ENCODE data around the gene LRRC8D.

LRRC8D gene

DNA sequence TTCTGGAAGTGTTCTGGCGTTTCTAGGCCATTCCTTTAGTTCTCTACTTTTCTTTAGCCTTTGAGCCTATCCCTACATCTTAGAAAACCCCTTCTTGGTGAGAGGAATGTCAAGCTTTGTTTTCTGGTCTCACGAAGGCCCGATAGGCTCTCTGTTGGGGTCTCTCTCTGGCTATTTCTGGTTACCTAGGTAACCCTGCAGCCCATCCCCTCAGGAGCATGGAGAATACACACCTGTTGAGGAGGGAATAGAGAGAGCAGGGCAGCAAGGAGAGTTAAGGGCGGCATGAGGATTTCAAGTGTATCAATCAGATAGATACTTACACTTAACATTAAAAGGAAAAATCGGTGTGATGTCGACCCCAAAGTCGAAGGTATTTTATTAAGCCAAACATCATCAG, 45.7 kb downstream of the LRRC8D start:
- no peak overlapping the region for H3K4me3 ChIP-seq (ENCODE audit: low read depth, low read length)
- no peak for DNase-seq (ENCODE audit: low read depth)
- TF ChIP-seq, protein P1, sequence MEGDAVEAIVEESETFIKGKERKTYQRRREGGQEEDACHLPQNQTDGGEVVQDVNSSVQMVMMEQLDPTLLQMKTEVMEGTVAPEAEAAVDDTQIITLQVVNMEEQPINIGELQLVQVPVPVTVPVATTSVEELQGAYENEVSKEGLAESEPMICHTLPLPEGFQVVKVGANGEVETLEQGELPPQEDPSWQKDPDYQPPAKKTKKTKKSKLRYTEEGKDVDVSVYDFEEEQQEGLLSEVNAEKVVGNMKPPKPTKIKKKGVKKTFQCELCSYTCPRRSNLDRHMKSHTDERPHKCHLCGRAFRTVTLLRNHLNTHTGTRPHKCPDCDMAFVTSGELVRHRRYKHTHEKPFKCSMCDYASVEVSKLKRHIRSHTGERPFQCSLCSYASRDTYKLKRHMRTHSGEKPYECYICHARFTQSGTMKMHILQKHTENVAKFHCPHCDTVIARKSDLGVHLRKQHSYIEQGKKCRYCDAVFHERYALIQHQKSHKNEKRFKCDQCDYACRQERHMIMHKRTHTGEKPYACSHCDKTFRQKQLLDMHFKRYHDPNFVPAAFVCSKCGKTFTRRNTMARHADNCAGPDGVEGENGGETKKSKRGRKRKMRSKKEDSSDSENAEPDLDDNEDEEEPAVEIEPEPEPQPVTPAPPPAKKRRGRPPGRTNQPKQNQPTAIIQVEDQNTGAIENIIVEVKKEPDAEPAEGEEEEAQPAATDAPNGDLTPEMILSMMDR (IDR thresholded peaks at IDR 0.05; ENCODE audit: low read depth, low read length), result no peak
- TF ChIP-seq POLR2A (IDR thresholded peaks at IDR 0.05; ENCODE audit: extremely low read depth, insufficient read length) (no peak), MYC (IDR thresholded peaks at IDR 0.05; ENCODE audit: low read depth, low read length) (no peak)
- TF ChIP-seq, protein P2, sequence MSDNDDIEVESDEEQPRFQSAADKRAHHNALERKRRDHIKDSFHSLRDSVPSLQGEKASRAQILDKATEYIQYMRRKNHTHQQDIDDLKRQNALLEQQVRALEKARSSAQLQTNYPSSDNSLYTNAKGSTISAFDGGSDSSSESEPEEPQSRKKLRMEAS (IDR thresholded peaks at IDR 0.05; ENCODE audit: low read depth, low read length), result no peak

DNA sequence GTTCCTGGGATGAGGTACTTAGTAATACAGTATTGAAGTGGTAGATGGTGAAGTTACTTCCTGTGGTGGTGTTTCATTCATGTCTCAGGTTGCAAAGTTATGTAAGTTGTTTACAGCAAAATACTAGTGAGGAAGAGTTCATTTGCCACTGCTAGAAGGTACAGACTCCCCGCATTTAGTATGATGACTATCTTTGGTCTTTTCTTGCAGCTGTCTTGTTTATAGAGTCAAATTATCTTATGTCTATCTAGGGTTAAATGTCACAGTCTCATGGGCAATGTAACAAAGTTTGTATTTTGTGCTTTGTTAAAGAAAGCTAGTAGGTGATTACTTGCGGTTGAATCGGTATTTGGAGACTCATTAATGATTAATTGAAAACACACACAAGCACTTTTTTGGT, 50.2 kb downstream of the LRRC8D start:
- DNase-seq (ENCODE audit: low read depth), result no peak
- TF ChIP-seq, protein P2 (IDR thresholded peaks at IDR 0.05; ENCODE audit: low read depth, low read length), result no peak
- TF ChIP-seq POLR2A (IDR thresholded peaks at IDR 0.05; ENCODE audit: extremely low read depth, insufficient read length) (no peak), MYC (IDR thresholded peaks at IDR 0.05; ENCODE audit: low read depth, low read length) (no peak)
- TF ChIP-seq, protein P1 (IDR thresholded peaks at IDR 0.05; ENCODE audit: low read depth, low read length), result no peak
- H3K4me3 ChIP-seq (ENCODE audit: low read depth, low read length), result no peak overlapping the region

DNA sequence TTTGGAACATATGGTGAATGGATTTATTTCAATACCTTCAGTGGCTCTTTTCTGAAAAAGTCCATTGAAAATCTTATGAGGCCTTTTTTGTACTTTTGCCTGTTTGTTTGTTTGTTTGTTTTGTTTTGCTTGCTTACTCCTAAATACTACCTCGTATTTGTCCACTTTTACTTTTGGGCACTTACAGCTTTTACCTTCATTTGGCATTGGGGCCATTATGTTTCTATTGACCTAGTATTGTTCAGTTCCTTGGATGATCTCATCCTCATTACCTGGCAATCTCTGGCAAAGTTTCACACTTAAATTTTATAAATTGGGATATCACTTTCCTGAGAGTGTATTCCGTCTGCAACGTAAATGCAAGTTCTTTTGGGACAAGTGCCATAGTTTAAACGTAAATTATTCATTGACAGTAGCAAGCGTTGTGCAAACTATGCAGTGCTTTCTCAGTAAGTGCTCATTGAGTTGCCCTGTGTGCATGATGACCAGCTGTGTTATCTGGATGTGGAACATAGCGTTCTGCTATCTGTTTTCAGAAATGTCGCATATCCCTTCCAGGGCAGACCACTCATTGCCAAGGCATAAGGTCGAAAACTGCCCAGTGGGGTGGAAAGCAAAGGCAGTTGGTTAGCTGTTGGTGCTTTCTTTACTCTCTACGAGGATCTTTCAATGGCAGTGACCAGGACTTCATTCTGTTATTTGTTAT, 51.1 kb downstream of the LRRC8D start:
- H3K4me3 ChIP-seq (ENCODE audit: low read depth, low read length), result no peak overlapping the region
- DNase-seq (ENCODE audit: low read depth), result no peak
- TF ChIP-seq, protein P2 (IDR thresholded peaks at IDR 0.05; ENCODE audit: low read depth, low read length), result no peak
- TF ChIP-seq MYC (IDR thresholded peaks at IDR 0.05; ENCODE audit: low read depth, low read length) (no peak), POLR2A (IDR thresholded peaks at IDR 0.05; ENCODE audit: extremely low read depth, insufficient read length) (no peak)
- TF ChIP-seq, protein P1 (IDR thresholded peaks at IDR 0.05; ENCODE audit: low read depth, low read length), result no peak

DNA sequence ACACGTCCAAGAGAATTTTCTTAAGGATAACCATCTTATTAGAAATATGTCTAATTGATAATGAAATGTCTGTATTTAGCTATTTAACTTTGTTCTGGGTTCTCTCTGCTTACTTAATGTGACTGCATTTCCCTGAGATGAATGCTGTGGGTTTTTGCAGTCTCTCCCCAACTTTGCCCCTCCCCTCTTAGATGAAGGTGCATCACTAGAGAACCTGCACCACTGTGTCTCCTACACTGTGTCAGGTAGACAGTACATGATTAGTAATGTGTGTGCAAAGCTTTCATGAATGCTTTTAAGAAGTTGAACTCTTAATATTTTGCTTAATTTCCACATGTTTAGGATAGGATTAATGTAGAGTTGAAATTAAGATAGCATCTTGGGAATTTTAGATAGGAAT, 51.7 kb downstream of the LRRC8D start:
- TF ChIP-seq POLR2A (IDR thresholded peaks at IDR 0.05; ENCODE audit: extremely low read depth, insufficient read length) (no peak), MYC (IDR thresholded peaks at IDR 0.05; ENCODE audit: low read depth, low read length) (no peak)
- TF ChIP-seq, protein P2 (IDR thresholded peaks at IDR 0.05; ENCODE audit: low read depth, low read length), result no peak
- TF ChIP-seq, protein P1 (IDR thresholded peaks at IDR 0.05; ENCODE audit: low read depth, low read length), result no peak
- no peak overlapping the region for H3K4me3 ChIP-seq (ENCODE audit: low read depth, low read length)
- no peak for DNase-seq (ENCODE audit: low read depth)

DNA sequence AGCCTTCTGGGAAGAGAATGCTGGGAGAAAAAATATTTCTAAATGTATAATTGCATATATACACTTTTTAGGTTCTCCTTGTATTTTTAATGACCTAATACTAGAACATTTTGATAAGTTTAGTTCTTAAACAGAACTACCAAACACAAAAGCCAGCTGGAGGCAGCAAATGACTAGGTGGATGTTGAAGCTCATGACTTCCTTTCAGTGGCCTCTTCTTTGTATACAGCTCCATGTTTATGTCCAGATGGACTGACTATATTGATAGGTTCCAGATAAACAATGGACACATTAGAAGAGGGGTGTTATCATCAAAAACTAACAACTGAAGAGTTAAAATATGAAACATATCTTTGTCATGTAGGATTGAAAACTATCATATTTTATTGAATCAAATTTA, 52.5 kb downstream of the LRRC8D start:
- TF ChIP-seq MYC (IDR thresholded peaks at IDR 0.05; ENCODE audit: low read depth, low read length) (no peak), POLR2A (IDR thresholded peaks at IDR 0.05; ENCODE audit: extremely low read depth, insufficient read length) (no peak)
- TF ChIP-seq, protein P2 (IDR thresholded peaks at IDR 0.05; ENCODE audit: low read depth, low read length), result no peak
- TF ChIP-seq, protein P1 (IDR thresholded peaks at IDR 0.05; ENCODE audit: low read depth, low read length), result no peak
- no peak overlapping the region for H3K4me3 ChIP-seq (ENCODE audit: low read depth, low read length)
- no peak for DNase-seq (ENCODE audit: low read depth)
